Fibroblast of pulmonary artery (primary cell): ENCODE data around the gene ATP8B1.

ENCODE experiments used
- DNase-seq: peaks from one replicate; pipeline ENCODE4 v3.0.0-alpha.2; 2010; ENCODE audit warnings: low read depth
- H3K4me3 ChIP-seq: replicated peaks from 2 replicates; pipeline ENCODE4 v1.5.1; 2011; ENCODE audit warnings: low read depth, mild to moderate bottlenecking, control low read depth, low read length, moderate library complexity
- CTCF ChIP-seq: IDR thresholded peaks from 2 replicates; pipeline ENCODE4 v1.5.1; 2011; ENCODE audit warnings: mild to moderate bottlenecking, control low read depth, low read length, inconsistent platforms; ENCODE audit errors: missing control alignments

Gene ATP8B1

GRCh38 chr18:57709335-57709734 is 93.8 kb downstream of the ATP8B1 start:
- H3K4me3 ChIP-seq, result no peak overlapping the region
- no peak for TF ChIP-seq CTCF
- no peak for DNase-seq

GRCh38 chr18:57708288-57708687 is 94.8 kb downstream of the ATP8B1 start:
- no peak for DNase-seq
- no peak overlapping the region for H3K4me3 ChIP-seq
- TF ChIP-seq CTCF, result no peak

- no peak for TF ChIP-seq CTCF
- no peak for DNase-seq
Measured at GRCh38 chr18:57705832-57706595, 97.1 kb downstream of the ATP8B1 start.

GRCh38 chr18:57705011-57705410 is 98.1 kb downstream of the ATP8B1 start:
- no peak overlapping the region for H3K4me3 ChIP-seq
- no peak for DNase-seq
- no peak for TF ChIP-seq CTCF

More at GRCh38 chr18:57705832-57706595, 97.1 kb downstream of the ATP8B1 start:
- no peak overlapping the region for H3K4me3 ChIP-seq

- TF ChIP-seq CTCF, result no peak
- H3K4me3 ChIP-seq, result no peak overlapping the region
- DNase-seq, result peak; percentile 64
Measured at GRCh38 chr18:57698571-57699276, 104.4 kb downstream of the ATP8B1 start.

- no peak overlapping the region for H3K4me3 ChIP-seq
- TF ChIP-seq CTCF, result no peak
- DNase-seq, result no peak
Measured at GRCh38 chr18:57697426-57697825, 105.7 kb downstream of the ATP8B1 start.
